ENCODE data around the gene PARP2. TPM values are rescaled to one million over a fixed set of nuclear protein-coding genes. Genes with fewer than 3 reads are reported as not detected.

The PARP2 gene
- total RNA-seq, 2 donors from 2014 or later = 6.5 to 8.9 TPM

DNA sequence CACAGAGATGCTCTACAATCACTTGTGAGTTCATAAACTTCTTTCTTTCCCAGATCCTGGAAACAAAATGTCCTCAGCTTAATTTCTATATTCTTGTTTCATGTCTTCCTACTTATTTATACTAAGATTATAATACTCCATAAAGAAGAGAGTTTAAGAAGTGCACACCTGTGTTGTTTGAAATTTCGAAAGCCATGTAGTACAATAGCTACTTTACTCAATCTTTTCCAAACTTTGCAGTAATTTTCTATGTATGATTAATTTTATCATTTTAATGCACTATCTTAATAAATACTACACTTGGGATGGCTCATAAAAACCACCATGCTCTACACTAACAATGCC lies 37.4 kb upstream of the PARP2 start:
- DNase-seq (ENCODE audit: low spot score) = no peak
- peaks cover 0 to 12% of the 10 kb centered on the region in 2 donors for H3K4me1 ChIP-seq
- H3K36me3 ChIP-seq = peaks cover 9% of the 10 kb centered on the region
- peak overlapping the region; percentile 71 to 76 for H3K4me3 ChIP-seq
- no peaks in the 10 kb centered on the region for H3K9me3 ChIP-seq
- H3K27ac ChIP-seq = no peak overlapping the region
- no peak for TF ChIP-seq CTCF (IDR thresholded peaks at IDR 0.05)
- no peaks in the 10 kb centered on the region for H3K27me3 ChIP-seq

- no peaks in the 10 kb centered on the region for H3K4me1 ChIP-seq
- H3K27ac ChIP-seq = no peak overlapping the region
- H3K4me3 ChIP-seq = no peak overlapping the region
- no peak for TF ChIP-seq CTCF (IDR thresholded peaks at IDR 0.05)
- DNase-seq (ENCODE audit: low spot score) = no peak
- H3K36me3 ChIP-seq = peaks cover 68% of the 10 kb centered on the region
- no peaks in the 10 kb centered on the region for H3K9me3 ChIP-seq
- no peaks in the 10 kb centered on the region for H3K27me3 ChIP-seq
These were observed 29.4 kb upstream of the PARP2 start for GRCh38 chr14:20314026-20314425.

DNA sequence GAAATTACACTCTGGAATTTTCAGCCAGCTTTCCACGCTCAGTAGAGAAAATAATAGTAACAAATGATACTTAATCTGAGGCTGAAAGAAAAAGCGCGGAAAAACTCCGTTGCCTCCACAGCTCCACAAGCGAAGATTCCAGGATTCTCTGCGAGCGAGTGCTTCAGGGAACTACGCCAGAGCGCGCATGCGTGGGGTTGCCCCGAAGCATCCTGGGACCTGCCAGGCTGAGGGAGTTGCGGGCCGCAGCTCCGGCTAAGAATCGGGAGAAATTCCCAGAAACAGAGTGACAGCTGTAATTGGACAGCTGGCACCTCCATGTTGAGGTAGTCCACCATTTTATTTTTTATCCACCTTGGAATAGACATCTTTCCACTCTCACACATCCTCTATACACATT lies 25.7 kb upstream of the PARP2 start:
- Histone ChIP-seq H3K4me1 (no peaks in the 10 kb centered on the region), H3K9me3 (no peaks in the 10 kb centered on the region), H3K36me3 (peaks cover 88% of the 10 kb centered on the region), H3K27ac (no peak overlapping the region), H3K27me3 (no peaks in the 10 kb centered on the region), H3K4me3 (no peak overlapping the region)
- no peak for TF ChIP-seq CTCF (IDR thresholded peaks at IDR 0.05)
- no peak for DNase-seq (ENCODE audit: low spot score)

GRCh38 chr14:20327005-20327869 lies 16.2 kb upstream of the PARP2 start:
- H3K36me3 ChIP-seq = peaks cover 53% of the 10 kb centered on the region
- no peaks in the 10 kb centered on the region for H3K27me3 ChIP-seq
- DNase-seq (ENCODE audit: low spot score) = no peak
- H3K9me3 ChIP-seq = no peaks in the 10 kb centered on the region
- H3K4me1 ChIP-seq = peaks cover 0 to 21% of the 10 kb centered on the region in 2 donors
- TF ChIP-seq CTCF (IDR thresholded peaks at IDR 0.05) = peak; percentile 75 to 82
- H3K4me3 ChIP-seq = no peak overlapping the region
- no peak overlapping the region for H3K27ac ChIP-seq

DNA sequence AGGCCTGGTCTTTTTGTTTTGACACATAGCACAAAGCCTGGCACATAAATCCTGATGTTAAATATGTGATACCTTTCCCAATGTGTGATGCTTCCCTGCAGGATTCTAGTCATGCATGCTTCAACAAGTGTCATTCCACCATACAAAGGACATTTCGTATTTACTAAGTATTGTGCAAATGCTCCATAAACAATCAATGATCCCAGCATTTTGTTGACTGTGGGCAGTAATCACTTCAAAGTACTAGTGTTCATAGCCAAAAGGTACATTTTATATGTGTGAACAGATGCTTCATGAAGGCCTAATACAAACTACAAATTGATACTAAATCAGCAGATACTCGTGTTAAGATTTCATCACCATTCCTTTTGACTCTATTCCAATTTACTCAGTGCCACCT lies 14.7 kb upstream of the PARP2 start:
- Histone ChIP-seq H3K27me3 (no peaks in the 10 kb centered on the region), H3K4me1 (peaks cover 2 to 25% of the 10 kb centered on the region in 2 donors), H3K4me3 (no peak overlapping the region), H3K27ac (no peak overlapping the region), H3K36me3 (peaks cover 40% of the 10 kb centered on the region), H3K9me3 (no peaks in the 10 kb centered on the region)
- TF ChIP-seq CTCF (IDR thresholded peaks at IDR 0.05) = no peak
- no peak for DNase-seq (ENCODE audit: low spot score)

DNA sequence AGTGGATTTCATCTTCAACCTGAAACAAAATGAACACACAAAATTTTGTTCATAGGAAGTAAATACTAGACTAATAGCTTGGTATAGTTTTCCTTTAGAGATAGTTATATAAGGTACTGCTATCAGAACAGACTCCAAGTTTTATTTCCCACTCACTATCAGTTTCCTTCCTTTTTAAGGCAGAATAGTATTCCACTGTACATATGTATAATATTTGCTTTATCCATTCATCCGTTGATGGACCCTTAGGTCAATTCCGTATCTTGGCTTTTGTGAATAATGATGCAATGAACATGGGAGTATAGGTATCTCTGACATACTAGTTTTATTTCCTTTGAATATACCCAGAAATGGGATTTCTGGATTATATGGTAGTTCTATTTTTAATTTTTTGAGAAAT lies 14.1 kb upstream of the PARP2 start:
- Histone ChIP-seq H3K9me3 (no peaks in the 10 kb centered on the region), H3K4me3 (no peak overlapping the region), H3K36me3 (peaks cover 36% of the 10 kb centered on the region), H3K27me3 (no peaks in the 10 kb centered on the region), H3K27ac (no peak overlapping the region), H3K4me1 (peaks cover 2 to 25% of the 10 kb centered on the region in 2 donors)
- TF ChIP-seq CTCF (IDR thresholded peaks at IDR 0.05) = no peak
- no peak for DNase-seq (ENCODE audit: low spot score)
